Endothelial cell of umbilical vein (primary cell): ENCODE data around the gene TMEM178A. TPM values are rescaled to one million over a fixed set of nuclear protein-coding genes. Genes with fewer than 3 reads are reported as not detected.

ENCODE experiments used
- Bru-seq: library from RNA; stranded (reverse); fragments of 400-500 nt; gene quantifications from one replicate; lab custom pipeline; 2021; lab: Mats Ljungman, UMichigan
- BruChase-seq, 2 experiments: library from RNA; stranded (reverse); fragments of 400-500 nt; gene quantifications; one replicate each; lab custom pipeline; 2021; lab: Mats Ljungman, UMichigan
- BruUV-seq: library from RNA; stranded (reverse); fragments of 400-500 nt; replicated peaks from 2 replicates; lab custom pipeline; 2021; lab: Mats Ljungman, UMichigan
- CTCF ChIA-PET: fragments of 300-600, 350-600 bp; sonication (Branson Sonifier 250); formaldehyde crosslinking; loops from one replicate; lab custom pipeline; 2021; ENCODE audit warnings: antibody characterized with exemption, inconsistent platforms; lab: Charles Lee
- POLR2A ChIA-PET: fragments of 300-600, 350-600 bp; sonication (Branson Sonifier 250); formaldehyde crosslinking; loops from one replicate; lab custom pipeline; 2021; ENCODE audit warnings: antibody characterized with exemption, inconsistent platforms; lab: Charles Lee
- DNase-seq: peaks from one replicate; pipeline ENCODE4 v3.0.0-alpha.2; 2011; ENCODE audit warnings: low read depth, low spot score
- FAIRE-seq: peaks from 2 replicates; lab custom pipeline; 2011; peaks lifted over from hg19 to GRCh38; lab: Jason Lieb, UNC
- H2AFZ ChIP-seq: 2 replicates; pipeline ENCODE4 v1.6.0; 2012; ENCODE audit warnings: low read depth, low read length, control low read depth, inconsistent platforms
- H3K27ac ChIP-seq: 2 replicates; pipeline ENCODE4 v1.5.1; 2011; ENCODE audit warnings: low read depth, mild to moderate bottlenecking, control low read depth, low read length, moderate library complexity; ENCODE audit not compliant: insufficient read depth
- H3K27me3 ChIP-seq, 2 experiments: 2 replicates each; pipeline versions ENCODE4 v1.6.0 to v1.6.1; 2011; ENCODE audit warnings: low read length in 2 of 2, mixed read lengths in 1 of 2; ENCODE audit not compliant: control insufficient read depth in 2 of 2, insufficient read depth in 2 of 2
- H3K36me3 ChIP-seq, 2 experiments: 2 replicates in 1 of 2; 3 replicates in 1 of 2; pipeline ENCODE4 v1.5.1; 2011; ENCODE audit warnings: low read length in 2 of 2, mild to moderate bottlenecking in 1 of 2, moderate library complexity in 1 of 2; ENCODE audit not compliant: control insufficient read depth in 2 of 2, insufficient read depth in 2 of 2; ENCODE audit errors: extremely low read depth in 1 of 2
- H3K4me1 ChIP-seq: 3 replicates; pipeline ENCODE4 v1.5.1; 2011; ENCODE audit warnings: mild to moderate bottlenecking, low read length; ENCODE audit not compliant: control insufficient read depth, insufficient read depth; ENCODE audit errors: extremely low read depth
- H3K4me2 ChIP-seq: 2 replicates; pipeline ENCODE4 v1.6.1; 2011; ENCODE audit warnings: low read length, control low read depth, mixed read lengths; ENCODE audit not compliant: insufficient read depth
- H3K4me3 ChIP-seq, 3 experiments: fragments of 200-600 bp in 1 of 3; sonication (generic), shearing (Covaris generic) in 1 of 3; replicated peaks in 1 of 3; 2 replicates each; pipeline ENCODE4 v1.5.1; 2011 to 2016; ENCODE audit warnings: control low read depth in 3 of 3, low read length in 3 of 3, mild to moderate bottlenecking in 2 of 3, inconsistent platforms in 1 of 3, low read depth in 1 of 3, moderate library complexity in 1 of 3; ENCODE audit not compliant: insufficient read depth in 1 of 3
- H3K79me2 ChIP-seq: 2 replicates; pipeline ENCODE4 v1.6.0; 2012; ENCODE audit warnings: low read length, inconsistent platforms; ENCODE audit not compliant: control insufficient read depth, insufficient read depth
- H3K9ac ChIP-seq: replicated peaks from 2 replicates; pipeline ENCODE3; 2011; ENCODE audit warnings: low read length, control low read depth; ENCODE audit not compliant: insufficient read depth; ENCODE audit errors: extremely low read depth
- H3K9me1 ChIP-seq: replicated peaks from 3 replicates; pipeline ENCODE4 v1.6.0; 2011; ENCODE audit warnings: mild to moderate bottlenecking, low read length; ENCODE audit not compliant: control insufficient read depth, insufficient read depth; ENCODE audit errors: extremely low read depth
- H3K9me3 ChIP-seq: replicated peaks from 2 replicates; pipeline ENCODE4 v1.5.1; 2012; ENCODE audit warnings: low read length, inconsistent platforms; ENCODE audit not compliant: control insufficient read depth, insufficient read depth
- H4K20me1 ChIP-seq: replicated peaks from 2 replicates; pipeline ENCODE3; 2011; ENCODE audit warnings: mild to moderate bottlenecking, low read length; ENCODE audit not compliant: control insufficient read depth, insufficient read depth; ENCODE audit errors: extremely low read depth
- EZH2 ChIP-seq: IDR thresholded peaks from 2 replicates; pipeline ENCODE4 v1.6.1; 2012; ENCODE audit warnings: borderline replicate concordance, low read depth, mild to moderate bottlenecking, moderate library complexity, low read length, inconsistent platforms; ENCODE audit not compliant: severe bottlenecking
- FOS ChIP-seq: IDR thresholded peaks from 2 replicates; pipeline ENCODE4 v1.6.1; 2011; ENCODE audit warnings: mild to moderate bottlenecking, low read length, moderate library complexity, borderline replicate concordance; ENCODE audit not compliant: insufficient read depth
- GATA2 ChIP-seq: IDR thresholded peaks from 2 replicates; pipeline ENCODE4 v1.7.0; 2011; ENCODE audit warnings: low read depth, mild to moderate bottlenecking, moderate library complexity, mixed read lengths, low read length; ENCODE audit not compliant: insufficient read length, insufficient read depth
- JUN ChIP-seq: IDR thresholded peaks from 2 replicates; pipeline ENCODE4 v1.6.1; 2011; ENCODE audit warnings: borderline replicate concordance, low read depth; ENCODE audit not compliant: insufficient read length, insufficient read depth
- MYC ChIP-seq: IDR thresholded peaks from one replicate; pipeline ENCODE4 v1.6.1; 2011; ENCODE audit warnings: mild to moderate bottlenecking, low read depth, low read length
- POLR2AphosphoS5 ChIP-seq: IDR thresholded peaks from 2 replicates; pipeline ENCODE4 v1.6.1; 2012; ENCODE audit warnings: low read depth, mild to moderate bottlenecking, control low read depth, low read length, moderate library complexity; ENCODE audit not compliant: insufficient read depth
- dilution Hi-C: fragments of 300-500 bp; cut with MboI; formaldehyde crosslinking; loops from one replicate; pipeline ENCODE4 v1.15.0; 2019; ENCODE audit warnings: low sequenced_read_pairs; ENCODE audit not compliant: extremely low pct_ligation_motif_present
- intact Hi-C: fragments of 100-400 bp; cut with micrococcal nuclease; formaldehyde crosslinking; loops from one replicate; pipeline ENCODE4 v1.10.0; 2022
- long read RNA-seq: library from polyadenylated mRNA; stranded (forward); transcript quantifications from one replicate; pipeline ENCODE4 v2.0.0, GENCODE V29; 2021
- polyA minus RNA-seq, 3 experiments: library from RNA; depleted of rRNA, polyadenylated mRNA; stranded (reverse); fragments of >200 nt; gene quantifications; 1 replicate in 1 of 3; 2 replicates in 2 of 3; pipeline ENCODE4 v1.2.3, GENCODE V29; 2011
- polyA plus RNA-seq, 4 experiments: library from polyadenylated mRNA; depleted of rRNA in 3 of 4; stranded (reverse) in 3 of 4; unstranded in 1 of 4; fragments of >200 nt; gene quantifications; 2 replicates each; pipeline versions ENCODE4 v1.2.1 to v1.2.3, GENCODE V29; 2011 to 2012; ENCODE audit warnings: missing spikeins in 1 of 4
- total RNA-seq: library from RNA; stranded (reverse); gene quantifications from 2 replicates; pipeline ENCODE4 v1.2.3, GENCODE V29; 2021
- TF ChIP-seq, protein P1 (sequence below), 2 donors: IDR thresholded peaks; 1 replicate in 1 of 2; 2 replicates in 1 of 2; pipeline ENCODE4 v1.5.1; 2011; ENCODE audit warnings: low read length in 2 of 2, mild to moderate bottlenecking in 2 of 2, moderate library complexity in 2 of 2, control low read depth in 1 of 2, inconsistent platforms in 1 of 2, low read depth in 1 of 2; ENCODE audit not compliant: insufficient read depth in 1 of 2; ENCODE audit errors: extremely low read depth in 1 of 2
- TF ChIP-seq, protein P2 (sequence below): IDR thresholded peaks from 2 replicates; pipeline ENCODE4 v1.6.1; 2011; ENCODE audit not compliant: insufficient read depth, insufficient read length

Gene TMEM178A
- total RNA-seq (0.90 and 2.8 TPM in 2 replicates), polyA plus RNA-seq (1.5 and 1.7 TPM in 2 replicates), polyA minus RNA-seq (1.7 TPM in 1 of 2 replicates, not detected in the other), Bru-seq, nascent RNA (percentile 34 among the genes with signal in this experiment), BruChase-seq, experiment 1, labeled RNA remaining after a 6-hour chase (percentile 19 among the genes with signal in this experiment), BruChase-seq, experiment 2, labeled RNA remaining after a 2-hour chase (percentile 29 among the genes with signal in this experiment)
- 0.15 and 0.23 TPM in 2 replicates for polyA plus RNA-seq (2011; cell fraction: cytosol; rRNA removed)
- polyA plus RNA-seq (2011; cell fraction: nucleus; rRNA removed), result 5.2 and 7.0 TPM in 2 replicates
- 0.31 and 0.40 TPM in 2 replicates for polyA plus RNA-seq (2012)
- polyA minus RNA-seq (2011; cell fraction: cytosol; rRNA and poly(A)+ RNA removed), result not detected
- 0.43 and 1.3 TPM in 2 replicates for polyA minus RNA-seq (2011; cell fraction: nucleus; rRNA and poly(A)+ RNA removed)
- long read RNA-seq, partial matches to known transcripts, result 0 of 3 reads
- long read RNA-seq, other reads (novel, unspliced or antisense), result 3 of 3 reads

DNA sequence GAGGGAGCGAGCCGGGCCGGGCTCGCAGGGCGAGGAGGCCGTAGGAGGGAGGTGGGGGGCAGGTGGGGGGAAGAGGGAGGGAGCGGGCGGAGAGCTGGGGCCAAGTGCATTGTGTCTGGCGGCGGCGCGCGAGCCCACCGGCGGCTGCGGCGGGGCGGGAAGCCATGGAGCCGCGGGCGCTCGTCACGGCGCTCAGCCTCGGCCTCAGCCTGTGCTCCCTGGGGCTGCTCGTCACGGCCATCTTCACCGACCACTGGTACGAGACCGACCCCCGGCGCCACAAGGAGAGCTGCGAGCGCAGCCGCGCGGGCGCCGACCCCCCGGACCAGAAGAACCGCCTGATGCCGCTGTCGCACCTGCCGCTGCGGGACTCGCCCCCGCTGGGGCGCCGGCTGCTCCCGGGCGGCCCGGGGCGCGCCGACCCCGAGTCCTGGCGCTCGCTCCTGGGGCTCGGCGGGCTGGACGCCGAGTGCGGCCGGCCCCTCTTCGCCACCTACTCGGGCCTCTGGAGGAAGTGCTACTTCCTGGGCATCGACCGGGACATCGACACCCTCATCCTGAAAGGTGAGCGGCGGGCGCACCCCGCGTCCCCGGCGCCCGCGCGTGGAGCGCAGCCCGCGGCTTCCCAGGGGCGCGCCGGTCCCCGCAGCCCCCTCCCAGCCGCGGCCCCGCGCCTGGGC, at the start of gene TMEM178A:
TMEM178A (plus strand) TSS at position 107 of the 680 bp plus-strand sequence; CDS start at position 165, 58 bp downstream.
- Histone ChIP-seq H3K27me3 (peaks cover 34 to 73% of the 10 kb centered on the region in 2 experiments), H3K36me3 (no peaks in the 10 kb centered on the region), H3K4me1 (peaks cover 7% of the 10 kb centered on the region), H3K4me3 (peak within 1 kb of the TSS in 2 of 3 experiments; percentile 30 to 33), H2AFZ (peak within 1 kb of the TSS; percentile 60), H3K9ac (no peak within 1 kb of the TSS), H3K79me2 (no peaks in the 10 kb centered on the region), H3K9me3 (no peaks in the 10 kb centered on the region), H3K4me2 (peak within 1 kb of the TSS; percentile 58), H3K27ac (no peak within 1 kb of the TSS), H4K20me1 (no peaks in the 10 kb centered on the region), H3K9me1 (no peaks in the 10 kb centered on the region)
- intact Hi-C loops (no loop called here), dilution Hi-C loops (no loop called here)
- DNase-seq, result no peak
- TF ChIP-seq POLR2AphosphoS5, result no peak
- no peak for TF ChIP-seq MYC
- TF ChIP-seq JUN, result no peak
- no peak for TF ChIP-seq FOS
- peak; percentile 45 for TF ChIP-seq EZH2
- TF ChIP-seq, protein P1, sequence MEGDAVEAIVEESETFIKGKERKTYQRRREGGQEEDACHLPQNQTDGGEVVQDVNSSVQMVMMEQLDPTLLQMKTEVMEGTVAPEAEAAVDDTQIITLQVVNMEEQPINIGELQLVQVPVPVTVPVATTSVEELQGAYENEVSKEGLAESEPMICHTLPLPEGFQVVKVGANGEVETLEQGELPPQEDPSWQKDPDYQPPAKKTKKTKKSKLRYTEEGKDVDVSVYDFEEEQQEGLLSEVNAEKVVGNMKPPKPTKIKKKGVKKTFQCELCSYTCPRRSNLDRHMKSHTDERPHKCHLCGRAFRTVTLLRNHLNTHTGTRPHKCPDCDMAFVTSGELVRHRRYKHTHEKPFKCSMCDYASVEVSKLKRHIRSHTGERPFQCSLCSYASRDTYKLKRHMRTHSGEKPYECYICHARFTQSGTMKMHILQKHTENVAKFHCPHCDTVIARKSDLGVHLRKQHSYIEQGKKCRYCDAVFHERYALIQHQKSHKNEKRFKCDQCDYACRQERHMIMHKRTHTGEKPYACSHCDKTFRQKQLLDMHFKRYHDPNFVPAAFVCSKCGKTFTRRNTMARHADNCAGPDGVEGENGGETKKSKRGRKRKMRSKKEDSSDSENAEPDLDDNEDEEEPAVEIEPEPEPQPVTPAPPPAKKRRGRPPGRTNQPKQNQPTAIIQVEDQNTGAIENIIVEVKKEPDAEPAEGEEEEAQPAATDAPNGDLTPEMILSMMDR (IDR thresholded peaks at IDR 0.05; ENCODE audit: extremely low read depth in 1 of 2, insufficient read depth in 1 of 2, low read depth in 1 of 2, low read length in 2 of 2), result no peak
- TF ChIP-seq, protein P2, sequence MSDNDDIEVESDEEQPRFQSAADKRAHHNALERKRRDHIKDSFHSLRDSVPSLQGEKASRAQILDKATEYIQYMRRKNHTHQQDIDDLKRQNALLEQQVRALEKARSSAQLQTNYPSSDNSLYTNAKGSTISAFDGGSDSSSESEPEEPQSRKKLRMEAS, result no peak
- TF ChIP-seq GATA2, result no peak
- POLR2A ChIA-PET, result no interaction called here
- BruUV-seq, result no TSS peak
- CTCF ChIA-PET, result no interaction called here
- FAIRE-seq, result no peak
